HG02885 (cell line): ENCODE data around the gene FGD5.

Experiments used
- ATAC-seq: cut with Tn5 transposase; IDR thresholded peaks from one replicate; pipeline ENCODE4 v1.9.1; 2021; ENCODE audit warnings: mild to moderate bottlenecking; ENCODE audit not compliant: unreplicated experiment, poor library complexity

The FGD5 gene

GRCh38 chr3:14921811-14922705, 103.3 kb downstream of the FGD5 start:
- no peak for ATAC-seq

DNA sequence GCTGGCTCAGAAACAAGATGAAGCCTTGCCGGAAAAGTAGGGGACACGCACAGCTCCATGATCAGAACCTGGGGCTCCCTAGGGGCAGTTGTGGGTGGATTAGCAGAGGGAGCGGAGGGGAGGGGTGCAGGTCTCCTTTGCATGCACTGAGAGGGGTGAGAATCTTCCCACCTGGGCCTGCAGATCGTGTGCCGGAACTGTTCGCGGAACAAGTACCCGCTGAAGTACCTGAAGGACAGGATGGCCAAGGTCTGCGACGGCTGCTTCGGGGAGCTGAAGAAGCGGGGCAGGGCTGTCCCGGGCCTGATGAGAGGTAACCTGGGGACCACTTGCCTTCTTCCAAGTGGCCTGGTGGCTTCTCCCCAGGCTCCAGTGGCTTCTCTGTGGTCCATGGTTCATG, 104.1 kb downstream of the FGD5 start:
- no peak for ATAC-seq

- ATAC-seq: no peak
These were observed 104.7 kb downstream of the FGD5 start for GRCh38 chr3:14923476-14923875.

DNA sequence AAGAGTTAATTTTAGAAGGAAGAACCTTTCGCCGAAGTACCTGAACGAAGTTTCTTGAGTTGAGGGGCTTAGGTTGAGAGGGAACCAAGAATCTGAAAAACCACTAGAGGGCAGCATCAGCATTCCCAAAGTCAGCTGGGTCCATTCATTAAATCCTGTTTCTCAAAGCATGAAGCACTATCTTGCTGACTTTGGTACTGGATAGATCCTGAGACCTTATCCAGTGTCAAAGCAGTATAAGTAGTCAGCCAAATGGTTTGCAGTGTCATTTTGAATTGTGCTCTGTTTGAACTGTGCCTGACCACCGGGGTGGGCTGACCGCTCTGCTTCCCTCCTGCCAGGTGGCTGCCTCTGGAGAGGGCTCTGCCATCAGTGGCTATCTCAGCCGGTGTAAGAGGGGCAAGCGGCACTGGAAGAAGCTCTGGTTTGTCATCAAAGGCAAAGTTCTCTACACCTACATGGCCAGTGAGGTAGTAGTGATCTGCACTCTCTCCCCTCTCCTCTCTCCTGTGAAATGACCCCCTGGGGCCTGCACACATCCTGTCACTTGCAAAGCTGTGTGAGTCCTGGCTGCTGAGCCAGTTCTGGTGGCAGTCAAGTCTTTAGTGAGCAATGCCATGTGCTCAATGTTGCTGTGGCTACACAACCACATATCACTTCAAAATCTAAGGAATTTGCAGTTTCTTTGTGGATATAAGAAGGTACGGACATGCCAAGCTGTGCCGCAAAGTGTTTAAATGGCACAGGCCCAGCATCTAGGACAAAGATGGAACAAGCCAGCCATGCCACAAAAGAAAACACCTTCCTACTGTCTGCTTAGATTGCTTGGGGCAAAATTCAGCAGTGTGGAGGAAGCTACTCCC, 107.2 kb downstream of the FGD5 start:
- ATAC-seq: no peak

DNA sequence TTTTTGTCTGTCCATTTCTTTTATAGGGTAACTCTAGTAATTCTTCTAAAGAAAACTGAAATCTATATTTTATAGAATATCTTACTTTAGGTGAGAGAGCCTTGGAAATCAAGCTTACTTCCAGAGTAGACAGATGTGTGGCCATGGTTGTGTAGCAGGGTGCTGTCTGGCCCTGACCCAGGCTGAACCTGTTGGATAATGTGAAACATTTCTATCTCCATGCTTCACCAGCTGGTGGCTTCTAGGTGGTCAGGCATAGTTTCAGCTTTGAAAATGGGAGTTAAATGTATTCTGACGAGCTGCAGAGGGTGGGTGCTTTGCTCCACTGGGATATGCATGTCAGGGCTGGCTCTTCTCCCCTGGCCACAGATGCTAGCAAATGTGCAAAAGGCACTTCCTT, 107.8 kb downstream of the FGD5 start:
- ATAC-seq: no peak

DNA sequence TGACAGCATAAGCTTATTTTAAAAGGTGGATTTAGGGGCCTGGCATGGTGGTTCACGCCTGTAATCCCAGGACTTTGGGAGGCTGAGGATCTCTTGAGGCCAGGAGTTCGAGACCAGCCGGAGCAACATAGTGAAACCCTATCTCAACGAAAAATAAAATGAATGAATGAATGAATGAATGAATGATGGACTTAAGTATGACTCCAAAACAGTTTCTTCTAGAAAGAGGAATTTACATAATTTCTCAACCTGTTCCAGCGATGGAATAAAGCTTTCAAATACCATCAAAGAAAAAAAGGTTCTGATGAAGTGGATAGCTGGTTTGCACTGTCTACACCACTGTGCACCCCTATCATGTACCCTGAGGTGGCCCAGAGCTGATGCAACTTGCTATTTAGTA, 108.5 kb downstream of the FGD5 start:
- ATAC-seq: no peak

DNA sequence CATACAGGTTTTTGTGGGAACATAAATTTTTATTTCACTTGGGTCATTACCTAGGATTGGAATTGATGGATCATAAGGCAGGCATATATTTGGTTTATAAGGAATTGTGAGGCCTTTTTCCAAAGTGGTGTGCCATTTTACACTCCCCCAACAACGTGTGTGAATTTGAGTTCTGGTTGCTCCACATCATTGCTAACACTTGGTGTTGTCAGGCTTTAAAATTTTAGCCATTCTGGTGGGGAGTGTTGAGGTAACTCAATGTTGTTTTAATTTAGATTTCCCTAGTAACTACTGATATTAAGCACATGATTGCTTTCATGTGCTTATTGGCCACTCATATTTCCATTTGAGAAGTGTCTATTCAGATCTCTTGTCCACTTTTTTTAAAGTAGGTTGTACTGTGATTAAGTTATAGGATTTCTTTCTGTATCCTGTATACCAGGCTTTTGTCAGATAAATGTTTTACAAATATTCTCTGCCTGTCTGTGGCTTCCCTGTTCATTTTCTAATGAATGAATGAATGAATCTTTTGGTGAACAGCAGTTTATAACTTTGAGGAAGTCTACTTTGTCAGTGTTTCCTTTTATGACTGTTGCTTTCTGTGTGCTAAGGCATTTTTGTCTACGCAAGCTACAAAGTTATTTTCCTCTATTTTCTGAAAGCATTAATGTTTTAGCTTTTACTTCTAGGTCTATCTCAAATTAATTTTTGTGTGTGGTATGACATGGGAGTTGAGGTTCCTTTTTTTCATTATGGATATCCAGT, 110.7 kb downstream of the FGD5 start:
- no peak for ATAC-seq

GRCh38 chr3:14933820-14934425, 115.2 kb downstream of the FGD5 start:
- no peak for ATAC-seq

- ATAC-seq: no peak
These were observed 117.0 kb downstream of the FGD5 start for GRCh38 chr3:14935592-14936345.

- no peak for ATAC-seq
These were observed 120.2 kb downstream of the FGD5 start for GRCh38 chr3:14938954-14939353.

DNA sequence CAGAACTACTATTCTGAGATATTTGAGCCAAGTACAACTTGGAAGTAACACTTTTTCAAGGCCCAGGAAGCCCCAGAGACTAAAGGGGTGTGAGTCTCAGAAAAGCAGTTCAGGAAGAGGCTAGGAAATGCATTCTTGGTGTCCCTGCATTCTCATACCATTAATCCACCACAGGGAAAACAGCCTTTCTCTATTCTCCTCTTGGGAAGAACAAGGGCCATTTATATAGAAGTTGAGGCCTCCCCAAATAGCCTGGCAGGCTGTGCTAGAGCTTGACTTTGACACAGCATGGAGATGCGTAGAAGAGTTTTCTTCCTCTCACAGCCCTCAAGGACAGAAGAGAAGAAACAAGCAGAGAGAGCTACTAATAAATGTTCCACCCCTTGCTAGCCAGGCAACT, 123.1 kb downstream of the FGD5 start:
- ATAC-seq: no peak

DNA sequence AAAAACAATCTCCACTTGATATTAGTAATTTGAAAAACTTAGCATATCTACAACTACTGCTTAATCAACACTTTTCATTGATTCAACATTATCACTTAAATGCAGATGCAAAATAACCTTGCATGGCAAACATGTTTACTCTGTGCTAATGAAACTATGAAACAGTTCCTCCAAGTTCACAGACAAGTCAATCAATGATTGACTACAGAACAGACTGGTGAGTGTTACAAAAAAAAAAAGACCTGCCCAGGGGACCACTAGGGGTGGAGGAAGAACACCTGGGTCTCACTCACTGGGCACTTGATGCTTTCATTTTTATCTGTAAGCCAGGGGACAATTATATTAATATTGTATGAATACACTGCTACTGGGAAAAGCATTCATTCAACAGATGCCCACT, 124.3 kb downstream of the FGD5 start:
- no peak for ATAC-seq

DNA sequence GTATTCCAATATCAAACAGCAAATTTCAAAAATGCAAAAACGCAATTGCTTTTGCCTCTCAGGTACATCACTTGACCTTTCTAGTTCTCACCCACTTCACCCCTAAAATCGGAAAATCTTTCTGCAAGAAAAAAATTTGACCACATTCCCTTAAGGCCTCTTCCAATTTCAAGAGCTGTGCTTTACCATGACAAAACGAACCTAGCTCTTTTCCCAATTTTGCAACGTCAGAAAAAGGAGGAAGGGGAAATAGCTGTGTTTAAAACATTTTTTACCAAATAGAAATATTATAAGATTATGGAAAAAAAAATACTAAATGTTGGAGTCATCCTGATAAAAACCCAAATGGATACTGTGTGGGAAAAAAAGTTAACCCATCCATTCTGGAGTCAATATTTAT, 127.5 kb downstream of the FGD5 start:
- ATAC-seq: no peak

- no peak for ATAC-seq
These were observed 128.0 kb downstream of the FGD5 start for GRCh38 chr3:14946739-14947099.

GRCh38 chr3:14947100-14947885, 128.5 kb downstream of the FGD5 start, which contains the start of gene NR2C2:
NR2C2 (plus strand) TSS chr3:14947583; CDS start chr3:15003915, 56,332 bp downstream.
- peak; percentile 58 for ATAC-seq

DNA sequence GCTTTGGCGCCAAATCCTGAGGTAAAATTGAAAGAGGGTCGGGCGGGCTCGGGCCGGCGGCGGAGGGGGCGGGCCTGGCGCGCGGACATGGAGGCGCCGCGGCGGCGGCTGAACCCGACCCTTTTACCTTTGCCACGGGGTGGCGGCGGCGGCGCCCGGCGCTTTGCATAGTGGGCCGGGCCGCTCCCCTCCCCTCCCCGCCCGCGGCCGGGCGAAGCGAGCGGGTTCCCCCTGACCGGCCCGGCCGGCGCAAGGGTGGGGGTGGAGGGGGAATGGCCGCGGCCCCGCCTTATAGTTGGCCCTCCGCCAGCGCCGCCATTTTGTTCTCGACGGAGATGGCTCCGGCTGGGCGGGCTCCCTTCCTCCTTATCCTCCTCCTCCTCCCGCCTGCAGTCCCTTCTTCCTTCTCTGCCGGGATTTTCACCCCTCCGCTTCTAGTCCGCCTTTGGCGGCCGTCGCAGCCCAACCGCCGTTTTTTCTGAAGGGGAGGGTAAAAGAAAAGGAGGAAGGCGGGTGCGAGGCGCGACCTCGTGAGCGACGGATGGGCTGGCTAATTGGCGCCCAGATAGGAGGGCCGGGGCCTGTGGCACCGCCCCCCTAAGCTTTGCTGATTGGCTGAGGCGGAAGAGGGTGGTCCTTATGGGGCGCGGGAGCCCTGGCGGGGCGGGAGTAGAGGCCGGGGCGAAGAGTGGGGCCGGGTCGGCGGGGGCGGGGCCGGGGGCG, 129.3 kb downstream of the FGD5 start:
- peak; percentile 86 for ATAC-seq

- no peak for ATAC-seq
These were observed 129.9 kb downstream of the FGD5 start for GRCh38 chr3:14948609-14949038.

DNA sequence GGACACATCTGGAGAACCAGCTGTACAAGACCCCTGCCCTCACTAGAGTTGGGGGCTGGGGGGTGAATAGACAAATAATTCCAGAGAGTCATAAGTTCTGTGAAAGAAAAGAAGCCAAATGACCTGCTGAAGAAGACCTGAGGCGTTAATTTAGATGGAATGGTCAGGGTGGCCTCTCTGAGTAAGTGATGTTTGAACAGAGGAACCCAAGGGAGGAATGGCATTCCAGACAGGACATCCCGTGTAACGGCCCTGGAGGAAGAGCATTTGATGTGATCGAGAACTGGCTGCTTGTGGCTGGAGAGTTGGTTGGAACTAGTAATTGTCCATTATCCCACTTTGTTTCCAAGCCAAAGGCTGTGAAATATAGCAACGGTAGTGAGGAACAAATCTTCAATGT, 130.4 kb downstream of the FGD5 start:
- no peak for ATAC-seq
